Transverse colon (tissue), 4 donors: ENCODE results near the gene DPH1. TPM values are rescaled to one million over a fixed set of nuclear protein-coding genes. Genes with fewer than 3 reads are reported as not detected.

ENCODE experiments used
- DNase-seq: peaks from one replicate; pipeline ENCODE4 v3.0.0-alpha.2; 2019
- H3K27ac ChIP-seq, 4 donors: fragments of 200-600 bp; sonication (generic); 2 replicates each; pipeline ENCODE4 v1.5.1; 2016 to 2018; ENCODE audit warnings: inconsistent platforms in 4 of 4
- H3K27me3 ChIP-seq: fragments of 200-600 bp; sonication (generic); 2 replicates; pipeline ENCODE4 v1.5.1; 2017; ENCODE audit warnings: inconsistent platforms
- H3K36me3 ChIP-seq, 4 donors: fragments of 200-600 bp; sonication (generic); 2 replicates each; pipeline ENCODE4 v1.5.1; 2017 to 2019; ENCODE audit warnings: inconsistent platforms in 4 of 4
- H3K4me1 ChIP-seq, 4 donors: fragments of 200-600 bp; sonication (generic); 2 replicates each; pipeline ENCODE4 v1.5.1; 2017 to 2020; ENCODE audit warnings: inconsistent platforms in 4 of 4
- H3K4me3 ChIP-seq, 4 donors: fragments of 200-600 bp; sonication (generic); 1 replicate in 1 of 4; 2 replicates in 3 of 4; pipeline versions ENCODE4 v1.5.1 to v1.6.1; 2017 to 2019; ENCODE audit warnings: inconsistent platforms in 4 of 4
- H3K9me3 ChIP-seq, 2 donors: fragments of 200-600 bp; sonication (generic); 2 replicates each; pipeline ENCODE4 v1.5.1; 2017 to 2019; ENCODE audit warnings: inconsistent platforms in 2 of 2
- CTCF ChIP-seq, 5 experiments: fragments of 200-600 bp in 3 of 5; fragments of 450-650 bp in 2 of 5; sonication (generic) in 3 of 5; IDR thresholded peaks; 1 replicate in 2 of 5; 2 replicates in 3 of 5; pipeline ENCODE4 v1.5.1; 2016 to 2017; ENCODE audit warnings: antibody characterized with exemption in 5 of 5, inconsistent platforms in 3 of 5, mild to moderate bottlenecking in 2 of 5, moderate library complexity in 1 of 5
- EP300 ChIP-seq: sonication (generic); formaldehyde crosslinking; IDR thresholded peaks from one replicate; pipeline ENCODE4 v1.6.1; 2017; ENCODE audit warnings: antibody characterized with exemption, low read depth
- POLR2A ChIP-seq: fragments of 450-650 bp; IDR thresholded peaks from one replicate; pipeline ENCODE4 v1.6.1; 2016; ENCODE audit warnings: antibody characterized with exemption, mild to moderate bottlenecking, moderate library complexity
- POLR2AphosphoS5 ChIP-seq, 3 donors: sonication (generic); formaldehyde crosslinking; IDR thresholded peaks; one replicate each; pipeline ENCODE4 v1.6.1; 2016; ENCODE audit warnings: antibody characterized with exemption in 3 of 3
- WGBS, 2 donors: methylation state at CpG; one replicate each; pipeline ENCODE4 v1.1.5; 2018; ENCODE audit warnings: low coverage in 1 of 2; 5-methylcytosine and 5-hydroxymethylcytosine counted together
- in situ Hi-C, 4 donors: fragments of 200-750 bp; cut with MboI; loops; one replicate each; pipeline versions ENCODE4 v1.15.0 to v1.15.1; 2017; ENCODE audit warnings: low sequenced_read_pairs in 3 of 4, low pct_ligation_motif_present in 1 of 4, low pct_unique_long_range_greater_than_20kb in 1 of 4
- intact Hi-C: fragments of 100-400 bp; cut with DNase I; formaldehyde crosslinking; loops from one replicate; pipeline ENCODE4 v1.15.1; 2023; ENCODE audit warnings: low total_unique reads
- total RNA-seq, 4 donors: library from RNA; depleted of rRNA; stranded (reverse); fragments of >200 nt; gene quantifications; one replicate each; pipeline ENCODE4 v1.1.0, GENCODE V29; 2016

Gene DPH1
- total RNA-seq, 4 donors from 2014 or later, result 32.4 to 88.8 (median 58.9) TPM

DNA sequence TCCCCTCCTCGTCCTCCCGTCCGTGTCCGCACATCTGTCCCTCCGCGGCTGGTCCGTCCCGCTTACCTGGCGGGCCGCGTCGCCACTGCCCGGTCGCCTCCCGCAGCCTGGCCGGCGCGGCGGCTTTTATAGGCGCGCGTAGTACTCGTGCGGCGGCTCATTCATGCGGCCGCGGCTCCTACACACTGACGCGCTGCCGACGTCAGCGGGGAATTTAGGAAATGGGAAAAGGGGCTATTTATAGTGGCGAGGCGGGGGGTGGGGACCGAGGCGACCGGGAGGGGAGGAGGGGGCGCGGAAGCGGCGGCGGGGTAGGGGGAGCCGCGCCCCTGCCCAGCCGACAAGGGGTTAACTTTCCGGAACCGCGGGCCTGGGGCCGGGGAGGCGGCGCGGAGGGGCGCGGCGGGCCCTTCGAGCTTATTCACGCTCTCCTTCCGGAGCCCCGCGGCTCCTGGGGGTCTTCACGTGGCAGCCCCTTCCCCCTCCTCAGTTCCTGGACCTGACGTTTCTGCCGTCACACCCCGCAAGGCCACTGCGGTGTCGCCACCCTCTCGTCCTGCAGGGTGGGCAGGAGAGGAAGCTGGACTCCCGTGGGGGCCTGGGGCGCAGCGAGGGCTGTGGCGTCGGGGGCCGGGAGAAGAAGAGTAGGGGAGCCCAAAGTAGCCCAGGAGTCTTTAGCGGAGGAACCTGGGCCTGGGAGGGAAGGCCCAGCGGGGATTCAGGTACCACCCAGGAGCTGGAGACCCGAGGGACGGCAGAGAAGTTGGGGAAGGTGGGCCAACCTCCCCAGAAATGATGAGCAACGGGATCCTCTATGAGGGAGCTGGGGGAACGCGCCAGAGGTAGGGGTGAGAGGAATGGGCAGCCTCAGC lies 21.3 kb downstream of the DPH1 start:
- H3K27ac ChIP-seq, result peak overlapping the region; percentile 24 to 64 (median 52)
- peak overlapping the region in 3 of 4 donors; percentile 75 to 83 (median 81) for H3K4me3 ChIP-seq
- intact Hi-C loops, result loop anchor here (5.0 to 10.0 kb wide), 2 partner anchors 124 to 231 kb away; no protein-coding TSS in a partner anchor
- H3K27me3 ChIP-seq, result peaks cover 66% of the 10 kb centered on the region
- in situ Hi-C loops, result loop anchor here in 1 of 4 donors (25.0 kb wide), 1 partner anchor 111 kb away; no protein-coding TSS in a partner anchor
- H3K36me3 ChIP-seq, result no peaks in the 10 kb centered on the region
- 7 to 49% methylated on average over 5 to 61 of the region's 81 CpGs for WGBS, 2 donors
- H3K9me3 ChIP-seq, result no peaks in the 10 kb centered on the region
- H3K4me1 ChIP-seq, result peaks cover 16 to 58% (median 48%) of the 10 kb centered on the region in 4 donors
- TF ChIP-seq POLR2AphosphoS5 (IDR thresholded peaks at IDR 0.05) (no peak), EP300 (no peak), CTCF (IDR thresholded peaks at IDR 0.05) (no peak), POLR2A (no peak)
- DNase-seq, result peak; percentile 37

GRCh38 chr17:2051933-2052559 lies 22.1 kb downstream of the DPH1 start:
- H3K27ac ChIP-seq, result peak overlapping the region in 2 of 4 donors; percentile 59 to 64
- no peak overlapping the region for H3K4me3 ChIP-seq
- TF ChIP-seq POLR2AphosphoS5 (IDR thresholded peaks at IDR 0.05), result no peak
- TF ChIP-seq CTCF (IDR thresholded peaks at IDR 0.05), result no peak
- TF ChIP-seq EP300, result no peak
- no peak for TF ChIP-seq POLR2A
- WGBS, 2 donors, result 21 to 46% methylated on average over 2 to 14 of the region's 14 CpGs
- DNase-seq, result no peak
- H3K4me1 ChIP-seq, result peaks cover 16 to 64% (median 54%) of the 10 kb centered on the region in 4 donors
- H3K36me3 ChIP-seq, result no peaks in the 10 kb centered on the region
- in situ Hi-C loops, result loop anchor here in 1 of 4 donors (25.0 kb wide), 1 partner anchor 110 kb away; no protein-coding TSS in a partner anchor
- H3K27me3 ChIP-seq, result peaks cover 73% of the 10 kb centered on the region
- H3K9me3 ChIP-seq, result no peaks in the 10 kb centered on the region
- intact Hi-C loops, result loop anchor here (5.0 to 10.0 kb wide), 2 partner anchors 123 to 230 kb away; no protein-coding TSS in a partner anchor

DNA sequence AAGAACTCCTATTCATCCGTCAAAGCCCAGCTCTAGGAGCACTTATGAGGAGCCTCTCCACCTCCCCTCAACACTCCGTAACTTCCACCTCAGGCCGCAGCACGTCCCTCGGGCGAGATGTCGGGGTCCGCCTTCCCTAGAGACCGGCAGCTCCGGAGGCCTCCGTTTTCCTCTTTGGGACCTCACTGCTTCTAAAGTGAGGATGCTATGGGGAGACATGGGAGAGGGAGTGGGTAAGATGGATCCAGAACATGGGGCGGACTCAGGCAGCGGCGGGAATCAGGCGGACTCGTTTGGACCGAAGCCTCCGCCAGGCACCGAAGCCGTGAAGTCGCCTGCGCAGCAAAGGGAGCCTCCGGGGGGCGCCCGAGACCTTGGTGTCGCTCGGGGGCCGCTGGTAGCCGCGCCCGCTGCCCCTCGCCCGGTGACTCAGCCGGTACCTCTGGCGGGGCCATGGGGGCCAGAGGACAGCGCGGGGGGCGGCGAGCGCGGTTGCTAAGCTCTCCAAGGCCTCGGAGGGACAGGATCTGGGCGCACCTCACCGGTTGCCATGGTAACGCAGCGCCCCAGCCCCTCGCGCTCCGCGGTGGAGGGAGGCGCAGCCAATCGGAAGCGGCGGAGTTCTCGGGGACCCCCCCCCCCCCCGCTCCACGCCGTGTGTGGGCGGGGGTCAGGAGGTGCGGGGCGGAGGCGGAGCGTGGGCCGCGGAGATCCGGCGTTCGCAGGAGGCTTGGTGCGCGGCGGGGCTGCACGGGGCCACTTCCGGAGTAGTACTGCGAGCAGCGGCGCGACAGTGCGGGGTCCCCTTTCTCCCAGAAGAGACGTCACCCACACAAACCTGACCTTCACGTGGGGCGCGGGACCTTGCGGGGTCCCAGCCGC lies 23.7 kb downstream of the DPH1 start:
- Histone ChIP-seq H3K36me3 (no peaks in the 10 kb centered on the region), H3K9me3 (no peaks in the 10 kb centered on the region), H3K4me3 (peak overlapping the region; percentile 24 to 65 (median 40)), H3K27me3 (peaks cover 77% of the 10 kb centered on the region), H3K27ac (peak overlapping the region; percentile 85 to 92 (median 90)), H3K4me1 (peaks cover 15 to 73% (median 68%) of the 10 kb centered on the region in 4 donors)
- TF ChIP-seq POLR2AphosphoS5 (IDR thresholded peaks at IDR 0.05) (no peak), CTCF (IDR thresholded peaks at IDR 0.05) (peak; percentile 41 to 55 (median 47))
- in situ Hi-C loops, result loop anchor here in 1 of 4 donors (25.0 kb wide), 1 partner anchor 109 kb away; no protein-coding TSS in a partner anchor
- intact Hi-C loops, result loop anchor here (5.0 to 10.0 kb wide), 2 partner anchors 121 to 229 kb away; no protein-coding TSS in a partner anchor
- WGBS, 2 donors, result 0 to 7% methylated on average over 1 to 67 of the region's 84 CpGs
- DNase-seq, result peak; percentile 77
